Sigmoid colon (tissue), 7 donors: ENCODE data around the gene IFT20. TPM values are rescaled to one million over a fixed set of nuclear protein-coding genes. Genes with fewer than 3 reads are reported as not detected.

ENCODE experiments used
- DNase-seq: peaks from one replicate; pipeline ENCODE4 v3.0.0-alpha.2; 2019
- H3K27ac ChIP-seq, 4 donors: fragments of 200-600 bp; sonication (generic); one replicate each; pipeline ENCODE4 v1.5.1; 2016 to 2019; ENCODE audit warnings: mild to moderate bottlenecking in 1 of 4
- H3K27me3 ChIP-seq, 3 donors: fragments of 200-600 bp; sonication (generic); one replicate each; pipeline ENCODE4 v1.5.1; 2019; ENCODE audit warnings: mild to moderate bottlenecking in 1 of 3
- H3K36me3 ChIP-seq, 4 donors: fragments of 200-600 bp; sonication (generic); one replicate each; pipeline ENCODE4 v1.5.1; 2016 to 2019
- H3K4me1 ChIP-seq, 4 donors: fragments of 200-600 bp; sonication (generic); one replicate each; pipeline ENCODE4 v1.5.1; 2017 to 2019
- H3K4me3 ChIP-seq, 4 donors: fragments of 200-600 bp; sonication (generic); one replicate each; pipeline ENCODE4 v1.5.1; 2017 to 2019; ENCODE audit warnings: mild to moderate bottlenecking in 2 of 4, moderate library complexity in 1 of 4
- H3K9me3 ChIP-seq, 4 donors: fragments of 200-600 bp in 3 of 4; sonication (generic) in 3 of 4; one replicate each; pipeline versions ENCODE4 v1.5.1 to v1.6.1; 2013 to 2019
- CTCF ChIP-seq, 4 experiments: fragments of 450-650 bp in 3 of 4; fragments of 200-600 bp in 1 of 4; IDR thresholded peaks; one replicate each; pipeline ENCODE4 v1.5.1; 2016 to 2019; ENCODE audit warnings: antibody characterized with exemption in 4 of 4, mild to moderate bottlenecking in 3 of 4, moderate library complexity in 2 of 4
- EP300 ChIP-seq, 4 donors: sonication (generic); formaldehyde crosslinking; IDR thresholded peaks; one replicate each; pipeline ENCODE4 v1.6.1; 2017; ENCODE audit warnings: antibody characterized with exemption in 4 of 4
- POLR2A ChIP-seq, 2 donors: fragments of 450-650 bp; IDR thresholded peaks; one replicate each; pipeline ENCODE4 v1.6.1; 2016; ENCODE audit warnings: antibody characterized with exemption in 2 of 2, mild to moderate bottlenecking in 2 of 2, moderate library complexity in 2 of 2
- POLR2AphosphoS5 ChIP-seq, 4 donors: sonication (generic); formaldehyde crosslinking; IDR thresholded peaks; one replicate each; pipeline ENCODE4 v1.6.1; 2017; ENCODE audit warnings: antibody characterized with exemption in 4 of 4
- WGBS, 2 donors: extraction: QIAGEN DNeasy Blood & Tissue Kit; methylation state at CpG; one replicate each; pipeline ENCODE4 v1.1.7; 2013; 5-methylcytosine and 5-hydroxymethylcytosine counted together
- intact Hi-C: fragments of 100-400 bp; cut with DNase I; formaldehyde crosslinking; loops from one replicate; pipeline ENCODE4 v1.15.1; 2023
- polyA plus RNA-seq, 3 donors: library from polyadenylated mRNA; stranded (reverse); fragments of 200-250 nt; gene quantifications; one replicate each; pipeline ENCODE4 v1.2.3, GENCODE V29; 2013
- total RNA-seq, 4 donors: library from RNA; depleted of rRNA; stranded (reverse); fragments of >200 nt; gene quantifications; one replicate each; pipeline ENCODE4 v1.1.0, GENCODE V29; 2016
- donor health status: healthy with polysubstance abuse.
- donor health status: Bipolar disorder and iron deficiency.
- donor health status: healthy.

IFT20 gene
- total and polyA plus RNA-seq, 7 donors: 32.5 to 73.6 (median 58.4) TPM

DNA sequence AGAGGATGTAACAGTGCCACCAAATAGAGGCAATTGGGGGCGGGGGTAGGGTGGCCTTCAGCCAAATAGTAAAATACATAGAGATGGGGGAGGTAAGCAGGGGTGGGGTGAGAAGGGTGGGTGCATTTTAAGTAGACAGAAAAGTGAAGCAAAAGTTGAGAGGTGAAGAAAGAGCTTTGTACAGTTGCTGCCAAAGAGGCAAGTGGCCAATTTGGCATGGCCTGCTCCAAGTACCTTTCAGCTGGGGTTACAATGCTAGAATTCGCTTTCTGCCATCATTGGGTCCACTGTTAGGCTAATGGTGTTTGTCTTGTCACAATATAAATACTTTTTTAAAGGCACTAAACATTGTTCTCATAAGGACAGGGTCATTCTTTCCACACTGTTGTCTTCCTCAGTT, 21.4 kb downstream of the IFT20 start:
- WGBS, 2 donors: 93 to 94% methylated on average over 2 of the region's 2 CpGs
- intact Hi-C loops: no loop called here
- Histone ChIP-seq H3K9me3 (no peaks in the 10 kb centered on the region), H3K4me3 (no peak overlapping the region), H3K27me3 (no peaks in the 10 kb centered on the region), H3K36me3 (no peaks in the 10 kb centered on the region), H3K4me1 (peaks cover 0 to 10% (median 8%) of the 10 kb centered on the region in 4 donors), H3K27ac (no peak overlapping the region)
- no peak for TF ChIP-seq POLR2A (IDR thresholded peaks at IDR 0.05)
- TF ChIP-seq CTCF (IDR thresholded peaks at IDR 0.05): no peak
- no peak for TF ChIP-seq POLR2AphosphoS5 (IDR thresholded peaks at IDR 0.05)
- no peak for TF ChIP-seq EP300 (IDR thresholded peaks at IDR 0.05)
- DNase-seq: no peak

GRCh38 chr17:28306954-28307401, 28.3 kb downstream of the IFT20 start:
- TF ChIP-seq EP300 (IDR thresholded peaks at IDR 0.05) (no peak), POLR2A (IDR thresholded peaks at IDR 0.05) (no peak), CTCF (IDR thresholded peaks at IDR 0.05) (no peak), POLR2AphosphoS5 (IDR thresholded peaks at IDR 0.05) (no peak)
- DNase-seq: no peak
- no peak overlapping the region for H3K27ac ChIP-seq
- WGBS, 2 donors: 30 to 44% methylated on average over 38 of the region's 38 CpGs
- H3K4me3 ChIP-seq: no peak overlapping the region
- peaks cover 0 to 14% (median 13%) of the 10 kb centered on the region in 3 donors for H3K27me3 ChIP-seq
- H3K4me1 ChIP-seq: no peaks in the 10 kb centered on the region
- intact Hi-C loops: no loop called here
- no peaks in the 10 kb centered on the region for H3K9me3 ChIP-seq
- H3K36me3 ChIP-seq: no peaks in the 10 kb centered on the region

- H3K27me3 ChIP-seq: peaks cover 0 to 3% (median 0%) of the 10 kb centered on the region in 3 donors
- H3K27ac ChIP-seq: no peak overlapping the region
- TF ChIP-seq POLR2A (IDR thresholded peaks at IDR 0.05): no peak
- TF ChIP-seq CTCF (IDR thresholded peaks at IDR 0.05): no peak
- TF ChIP-seq EP300 (IDR thresholded peaks at IDR 0.05): no peak
- no peak for TF ChIP-seq POLR2AphosphoS5 (IDR thresholded peaks at IDR 0.05)
- no peak overlapping the region for H3K4me3 ChIP-seq
- H3K4me1 ChIP-seq: no peaks in the 10 kb centered on the region
- no peaks in the 10 kb centered on the region for H3K9me3 ChIP-seq
- H3K36me3 ChIP-seq: no peaks in the 10 kb centered on the region
- intact Hi-C loops: no loop called here
- WGBS, 2 donors: 74 to 90% methylated on average over 3 of the region's 3 CpGs
- DNase-seq: no peak
These were observed 36.8 kb downstream of the IFT20 start for GRCh38 chr17:28298449-28298848.

- Histone ChIP-seq H3K27ac (no peak overlapping the region), H3K36me3 (no peaks in the 10 kb centered on the region)
- WGBS, 2 donors: 61 to 66% methylated on average over 3 of the region's 3 CpGs
These were observed 39.3 kb downstream of the IFT20 start for GRCh38 chr17:28295677-28296578.

More at GRCh38 chr17:28295677-28296578, 39.3 kb downstream of the IFT20 start:
- no peaks in the 10 kb centered on the region for H3K4me1 ChIP-seq
- TF ChIP-seq POLR2AphosphoS5 (IDR thresholded peaks at IDR 0.05): no peak
- TF ChIP-seq POLR2A (IDR thresholded peaks at IDR 0.05): no peak
- TF ChIP-seq CTCF (IDR thresholded peaks at IDR 0.05): no peak
- no peak for TF ChIP-seq EP300 (IDR thresholded peaks at IDR 0.05)
- H3K4me3 ChIP-seq: no peak overlapping the region
- H3K9me3 ChIP-seq: no peaks in the 10 kb centered on the region
- H3K27me3 ChIP-seq: peaks cover 0 to 6% (median 0%) of the 10 kb centered on the region in 3 donors
- intact Hi-C loops: no loop called here
- no peak for DNase-seq
